Sigmoid colon (tissue), 7 donors: ENCODE measurements around the gene TMEM271. TPM values are rescaled to one million over a fixed set of nuclear protein-coding genes. Genes with fewer than 3 reads are reported as not detected.

Experiments
- DNase-seq: peaks from one replicate; pipeline ENCODE4 v3.0.0-alpha.2; 2019
- H3K27ac ChIP-seq, 4 donors: fragments of 200-600 bp; sonication (generic); one replicate each; pipeline ENCODE4 v1.5.1; 2016 to 2019; ENCODE audit warnings: mild to moderate bottlenecking in 1 of 4
- H3K27me3 ChIP-seq, 3 donors: fragments of 200-600 bp; sonication (generic); one replicate each; pipeline ENCODE4 v1.5.1; 2019; ENCODE audit warnings: mild to moderate bottlenecking in 1 of 3
- H3K36me3 ChIP-seq, 4 donors: fragments of 200-600 bp; sonication (generic); one replicate each; pipeline ENCODE4 v1.5.1; 2016 to 2019
- H3K4me1 ChIP-seq, 4 donors: fragments of 200-600 bp; sonication (generic); one replicate each; pipeline ENCODE4 v1.5.1; 2017 to 2019
- H3K4me3 ChIP-seq, 4 donors: fragments of 200-600 bp; sonication (generic); one replicate each; pipeline ENCODE4 v1.5.1; 2017 to 2019; ENCODE audit warnings: mild to moderate bottlenecking in 2 of 4, moderate library complexity in 1 of 4
- H3K9me3 ChIP-seq, 4 donors: fragments of 200-600 bp in 3 of 4; sonication (generic) in 3 of 4; one replicate each; pipeline versions ENCODE4 v1.5.1 to v1.6.1; 2013 to 2019
- CTCF ChIP-seq, 4 experiments: fragments of 450-650 bp in 3 of 4; fragments of 200-600 bp in 1 of 4; IDR thresholded peaks; one replicate each; pipeline ENCODE4 v1.5.1; 2016 to 2019; ENCODE audit warnings: antibody characterized with exemption in 4 of 4, mild to moderate bottlenecking in 3 of 4, moderate library complexity in 2 of 4
- EP300 ChIP-seq, 4 donors: sonication (generic); formaldehyde crosslinking; IDR thresholded peaks; one replicate each; pipeline ENCODE4 v1.6.1; 2017; ENCODE audit warnings: antibody characterized with exemption in 4 of 4
- POLR2A ChIP-seq, 2 donors: fragments of 450-650 bp; IDR thresholded peaks; one replicate each; pipeline ENCODE4 v1.6.1; 2016; ENCODE audit warnings: antibody characterized with exemption in 2 of 2, mild to moderate bottlenecking in 2 of 2, moderate library complexity in 2 of 2
- POLR2AphosphoS5 ChIP-seq, 4 donors: sonication (generic); formaldehyde crosslinking; IDR thresholded peaks; one replicate each; pipeline ENCODE4 v1.6.1; 2017; ENCODE audit warnings: antibody characterized with exemption in 4 of 4
- WGBS, 2 donors: extraction: QIAGEN DNeasy Blood & Tissue Kit; methylation state at CpG; one replicate each; pipeline ENCODE4 v1.1.7; 2013; 5-methylcytosine and 5-hydroxymethylcytosine counted together
- intact Hi-C: fragments of 100-400 bp; cut with DNase I; formaldehyde crosslinking; loops from one replicate; pipeline ENCODE4 v1.15.1; 2023
- polyA plus RNA-seq, 3 donors: library from polyadenylated mRNA; stranded (reverse); fragments of 200-250 nt; gene quantifications; one replicate each; pipeline ENCODE4 v1.2.3, GENCODE V29; 2013
- total RNA-seq, 4 donors: library from RNA; depleted of rRNA; stranded (reverse); fragments of >200 nt; gene quantifications; one replicate each; pipeline ENCODE4 v1.1.0, GENCODE V29; 2016
- donor health status: healthy with polysubstance abuse.
- donor health status: Bipolar disorder and iron deficiency.
- donor health status: healthy.

The TMEM271 gene
- total and polyA plus RNA-seq, 7 donors, result 0.06 to 0.41 (median 0.36) TPM; not detected in 4

- H3K36me3 ChIP-seq, result no peaks in the 10 kb centered on the region
- no peak for DNase-seq
- TF ChIP-seq EP300 (IDR thresholded peaks at IDR 0.05) (no peak), POLR2AphosphoS5 (IDR thresholded peaks at IDR 0.05) (no peak), CTCF (IDR thresholded peaks at IDR 0.05) (no peak), POLR2A (IDR thresholded peaks at IDR 0.05) (no peak)
- WGBS, 2 donors, result 82 to 86% methylated on average over 11 of the region's 11 CpGs
- intact Hi-C loops, result no loop called here
- H3K27ac ChIP-seq, result no peak overlapping the region
- no peak overlapping the region for H3K4me3 ChIP-seq
- H3K4me1 ChIP-seq, result no peaks in the 10 kb centered on the region
- H3K27me3 ChIP-seq, result peaks cover 0 to 28% (median 0%) of the 10 kb centered on the region in 3 donors
- H3K9me3 ChIP-seq, result no peaks in the 10 kb centered on the region
Observed at GRCh38 chr4:620201-620600, 44.1 kb upstream of the TMEM271 start.

DNA sequence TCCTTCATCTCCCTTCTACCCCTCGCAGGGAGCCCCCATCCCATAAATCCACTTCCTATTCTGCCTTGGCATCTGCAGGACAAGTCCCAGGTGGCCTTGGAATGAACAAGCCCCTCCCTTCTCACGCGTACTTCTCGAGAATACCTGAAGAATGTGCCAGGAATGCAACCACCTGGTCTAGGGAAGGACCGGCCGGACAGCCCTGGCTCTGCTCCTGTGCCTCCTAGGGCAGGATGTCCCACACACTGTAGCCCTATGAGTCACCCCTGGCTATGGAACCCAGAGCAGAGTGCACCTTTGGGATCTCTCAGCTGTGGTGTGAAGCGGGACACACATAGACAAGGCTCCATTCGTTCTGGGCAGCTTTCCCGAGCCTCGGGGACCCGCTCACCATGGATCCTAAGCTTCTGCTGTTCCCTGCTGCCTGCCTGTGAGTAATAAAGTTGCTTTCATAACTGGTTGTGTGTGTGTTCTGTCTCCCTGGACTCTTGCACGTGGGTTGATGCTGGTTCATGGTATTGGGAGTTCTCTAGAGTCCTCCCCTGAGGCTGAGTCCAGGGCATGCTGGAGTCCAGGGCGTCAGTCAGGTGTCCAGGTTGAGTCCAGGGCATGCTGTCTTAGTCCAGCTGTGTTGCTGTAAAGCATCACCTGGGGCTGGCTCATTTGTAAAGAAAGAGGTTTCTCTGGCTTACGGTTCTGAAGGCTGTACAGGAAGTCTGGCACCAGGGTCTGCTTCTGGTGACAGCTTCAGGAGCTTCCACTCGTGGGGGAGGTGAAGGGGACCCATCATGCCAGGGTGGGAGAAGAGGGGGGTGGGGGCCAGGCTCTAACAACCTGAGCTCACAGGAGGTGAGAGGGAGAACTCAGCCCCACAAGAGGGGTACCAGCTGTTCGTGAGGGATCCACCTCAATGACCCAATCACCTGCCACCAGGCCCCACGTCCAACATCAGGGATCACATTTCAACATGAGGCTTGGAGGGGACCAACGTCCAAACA is 41.8 kb upstream of the TMEM271 start:
- Histone ChIP-seq H3K36me3 (no peaks in the 10 kb centered on the region), H3K9me3 (no peaks in the 10 kb centered on the region), H3K4me3 (no peak overlapping the region), H3K27ac (no peak overlapping the region), H3K4me1 (no peaks in the 10 kb centered on the region), H3K27me3 (peaks cover 0 to 16% (median 0%) of the 10 kb centered on the region in 3 donors)
- intact Hi-C loops, result no loop called here
- TF ChIP-seq CTCF (IDR thresholded peaks at IDR 0.05), result no peak
- TF ChIP-seq EP300 (IDR thresholded peaks at IDR 0.05), result no peak
- no peak for TF ChIP-seq POLR2A (IDR thresholded peaks at IDR 0.05)
- no peak for TF ChIP-seq POLR2AphosphoS5 (IDR thresholded peaks at IDR 0.05)
- DNase-seq, result no peak
- 51 to 68% methylated on average over 18 of the region's 18 CpGs for WGBS, 2 donors

DNA sequence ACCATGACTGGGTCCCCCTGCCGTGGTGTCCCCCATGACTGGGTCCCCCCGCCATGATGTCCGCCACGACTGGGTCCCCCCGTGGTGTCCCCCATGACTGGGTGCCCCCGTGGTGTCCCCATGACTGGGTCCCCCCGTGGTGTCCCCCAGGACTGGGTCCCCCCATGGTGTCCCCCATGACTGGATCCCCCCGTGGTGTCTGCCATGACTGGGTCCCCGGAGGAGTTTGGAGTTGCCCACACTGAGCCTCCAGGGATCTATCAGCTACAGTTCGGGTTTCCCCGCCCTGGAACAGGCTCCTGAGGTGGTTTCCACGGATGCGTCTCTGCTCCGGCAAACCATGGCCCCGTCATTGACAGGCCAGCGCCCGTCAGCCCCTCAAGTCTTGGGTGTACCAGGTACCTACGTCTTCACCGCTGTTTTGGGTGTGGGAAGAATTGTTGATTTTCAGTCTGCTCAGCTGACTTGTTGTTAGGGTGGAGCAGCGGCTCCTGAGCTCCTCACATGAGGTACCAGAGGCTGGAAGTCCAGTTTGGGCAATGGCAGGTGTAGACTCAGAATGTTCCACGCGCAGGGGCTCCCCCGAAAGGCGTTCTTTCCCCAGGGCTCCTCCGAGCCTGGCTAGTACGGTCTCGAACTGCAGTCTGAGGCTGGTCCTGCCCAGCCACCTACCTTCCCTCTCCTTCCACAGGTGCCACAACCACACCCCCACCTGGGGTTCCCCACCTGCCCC is 41.0 kb upstream of the TMEM271 start:
- intact Hi-C loops, result no loop called here
- DNase-seq, result no peak
- H3K36me3 ChIP-seq, result no peaks in the 10 kb centered on the region
- H3K9me3 ChIP-seq, result no peaks in the 10 kb centered on the region
- H3K4me1 ChIP-seq, result no peaks in the 10 kb centered on the region
- TF ChIP-seq POLR2A (IDR thresholded peaks at IDR 0.05) (no peak), POLR2AphosphoS5 (IDR thresholded peaks at IDR 0.05) (no peak), EP300 (IDR thresholded peaks at IDR 0.05) (no peak), CTCF (IDR thresholded peaks at IDR 0.05) (no peak)
- H3K27ac ChIP-seq, result no peak overlapping the region
- H3K27me3 ChIP-seq, result peaks cover 0 to 20% (median 5%) of the 10 kb centered on the region in 3 donors
- WGBS, 2 donors, result 91 to 95% methylated on average over 27 of the region's 27 CpGs
- no peak overlapping the region for H3K4me3 ChIP-seq

DNA sequence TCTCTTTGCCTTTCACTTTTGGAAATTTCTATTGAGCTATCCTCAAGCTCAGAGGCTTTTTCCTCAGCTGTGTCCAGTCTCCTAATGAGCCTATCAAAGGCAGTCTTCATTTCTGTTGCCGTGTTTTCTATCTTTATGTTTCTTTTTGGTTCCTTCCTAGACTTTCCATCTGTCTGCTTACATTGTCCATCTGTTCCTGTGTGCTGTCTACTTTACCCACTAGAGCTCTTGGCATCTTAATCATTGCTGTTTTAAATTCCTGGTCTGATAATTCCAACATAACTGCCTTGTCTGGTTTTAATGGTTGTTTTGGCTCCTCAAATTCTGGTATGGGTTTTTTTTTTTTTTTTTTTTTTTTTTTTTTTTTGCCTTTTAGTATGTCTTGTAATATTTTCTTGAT is 40.0 kb upstream of the TMEM271 start:
- Histone ChIP-seq H3K9me3 (no peaks in the 10 kb centered on the region), H3K27ac (no peak overlapping the region), H3K4me1 (no peaks in the 10 kb centered on the region), H3K36me3 (no peaks in the 10 kb centered on the region), H3K27me3 (peaks cover 0 to 30% (median 6%) of the 10 kb centered on the region in 3 donors), H3K4me3 (no peak overlapping the region)
- intact Hi-C loops, result no loop called here
- TF ChIP-seq POLR2A (IDR thresholded peaks at IDR 0.05), result no peak
- no peak for TF ChIP-seq EP300 (IDR thresholded peaks at IDR 0.05)
- no peak for TF ChIP-seq POLR2AphosphoS5 (IDR thresholded peaks at IDR 0.05)
- TF ChIP-seq CTCF (IDR thresholded peaks at IDR 0.05), result no peak
- DNase-seq, result no peak
- WGBS, 2 donors, result 73 to 79% methylated on average over 1 of the region's 1 CpG
